ENCODE measurements around the gene C11orf68. TPM values are rescaled to one million over a fixed set of nuclear protein-coding genes. Genes with fewer than 3 reads are reported as not detected.

Gene C11orf68
- total RNA-seq, 2 experiments from 2014 or later: 22.2 to 23.6 TPM

- Mint-ChIP-seq H3K27me3 (peaks cover 2% of the 10 kb centered on the region), H3K4me1 (ENCODE audit: low read depth) (peaks cover 9% of the 10 kb centered on the region), H3K36me3 (no peaks in the 10 kb centered on the region), H3K4me3 (no peak overlapping the region), H3K27ac (no peak overlapping the region), H3K9me3 (no peaks in the 10 kb centered on the region)
- POLR2A ChIA-PET: interaction anchor here (0.7 kb wide), 1 partner anchor 17 kb away, joined by 5 read pairs; no protein-coding TSS in a partner anchor
- CTCF ChIA-PET: interaction anchor here (0.7 kb wide), 1 partner anchor 8 kb away, joined by 4 read pairs; no protein-coding TSS in a partner anchor
- no peak for DNase-seq
- intact Hi-C loops (cut with micrococcal nuclease): no loop called here
Measured at GRCh38 chr11:65942531-65942930, 23.7 kb upstream of the C11orf68 start.

GRCh38 chr11:65941720-65942310, 23.0 kb upstream of the C11orf68 start:
- CTCF ChIA-PET: interaction anchor here (0.8 kb wide), 1 partner anchor 124 kb away, joined by 7 read pairs; no protein-coding TSS in a partner anchor
- Mint-ChIP-seq H3K36me3 (no peaks in the 10 kb centered on the region), H3K27me3 (peaks cover 2% of the 10 kb centered on the region), H3K27ac (peak overlapping the region; percentile 74), H3K4me3 (no peak overlapping the region), H3K4me1 (ENCODE audit: low read depth) (peaks cover 9% of the 10 kb centered on the region), H3K9me3 (no peaks in the 10 kb centered on the region)
- intact Hi-C loops (cut with micrococcal nuclease): no loop called here
- no peak for DNase-seq
- POLR2A ChIA-PET: interaction anchor here (0.7 kb wide), 1 partner anchor 17 kb away, joined by 5 read pairs; no protein-coding TSS in a partner anchor

- no peak overlapping the region for H3K27ac Mint-ChIP-seq
- H3K9me3 Mint-ChIP-seq: no peaks in the 10 kb centered on the region
- intact Hi-C loops (cut with micrococcal nuclease): no loop called here
- CTCF ChIA-PET: interaction anchor here (1.7 kb wide), 2 partner anchors 51 to 158 kb away, joined by 3 to 4 read pairs; no protein-coding TSS in a partner anchor
- H3K36me3 Mint-ChIP-seq: no peaks in the 10 kb centered on the region
- peaks cover 9% of the 10 kb centered on the region for H3K4me1 Mint-ChIP-seq (ENCODE audit: low read depth)
- POLR2A ChIA-PET: interaction anchor here (0.8 to 1.0 kb wide), 2 partner anchors 13 to 19 kb away, joined by 3 to 4 read pairs; partner anchors contain the start of genes C11orf68 and DRAP1
- no peak overlapping the region for H3K4me3 Mint-ChIP-seq
- DNase-seq: no peak
- peaks cover 2% of the 10 kb centered on the region for H3K27me3 Mint-ChIP-seq
Measured at GRCh38 chr11:65937766-65938165, 18.9 kb upstream of the C11orf68 start.

- ChIA-PET POLR2A (no interaction called here), CTCF (interaction anchor here (1.1 kb wide), 1 partner anchor 9 kb away, joined by 4 read pairs; no protein-coding TSS in a partner anchor)
- Mint-ChIP-seq H3K36me3 (no peaks in the 10 kb centered on the region), H3K27me3 (peaks cover 2% of the 10 kb centered on the region), H3K27ac (no peak overlapping the region), H3K4me1 (ENCODE audit: low read depth) (peaks cover 6% of the 10 kb centered on the region), H3K4me3 (no peak overlapping the region), H3K9me3 (no peaks in the 10 kb centered on the region)
- no peak for DNase-seq
- intact Hi-C loops (cut with micrococcal nuclease): no loop called here
Measured at GRCh38 chr11:65934014-65934413, 15.2 kb upstream of the C11orf68 start.

- Mint-ChIP-seq H3K27me3 (no peaks in the 10 kb centered on the region), H3K9me3 (no peaks in the 10 kb centered on the region), H3K36me3 (no peaks in the 10 kb centered on the region), H3K27ac (no peak overlapping the region), H3K4me1 (ENCODE audit: low read depth) (peaks cover 19% of the 10 kb centered on the region), H3K4me3 (no peak overlapping the region)
- CTCF ChIA-PET: interaction anchor here (1.0 to 2.7 kb wide), 3 partner anchors 8 to 90 kb away, joined by 3 to 14 read pairs (median 4); no protein-coding TSS in a partner anchor
- POLR2A ChIA-PET: no interaction called here
- intact Hi-C loops (cut with micrococcal nuclease): no loop called here
- no peak for DNase-seq
Measured at GRCh38 chr11:65932558-65932919, 13.7 kb upstream of the C11orf68 start.

GRCh38 chr11:65931773-65932557, 13.1 kb upstream of the C11orf68 start:
- CTCF ChIA-PET: interaction anchor here (1.0 to 2.7 kb wide), 4 partner anchors 9 to 90 kb away, joined by 3 to 14 read pairs (median 4); no protein-coding TSS in a partner anchor
- no peaks in the 10 kb centered on the region for H3K9me3 Mint-ChIP-seq
- no peaks in the 10 kb centered on the region for H3K27me3 Mint-ChIP-seq
- intact Hi-C loops (cut with micrococcal nuclease): no loop called here
- peaks cover 24% of the 10 kb centered on the region for H3K4me1 Mint-ChIP-seq (ENCODE audit: low read depth)
- H3K4me3 Mint-ChIP-seq: no peak overlapping the region
- H3K36me3 Mint-ChIP-seq: peaks cover 2% of the 10 kb centered on the region
- POLR2A ChIA-PET: no interaction called here
- no peak overlapping the region for H3K27ac Mint-ChIP-seq
- no peak for DNase-seq

GRCh38 chr11:65928667-65929066, 9.8 kb upstream of the C11orf68 start:
- intact Hi-C loops (cut with micrococcal nuclease): loop anchor here (1.0 to 2.0 kb wide), 4 partner anchors 9 to 40 kb away; partner anchors contain the start of genes C11orf68, DRAP1 and FIBP
- H3K27me3 Mint-ChIP-seq: no peaks in the 10 kb centered on the region
- H3K9me3 Mint-ChIP-seq: no peaks in the 10 kb centered on the region
- H3K4me3 Mint-ChIP-seq: peak overlapping the region; percentile 67
- H3K27ac Mint-ChIP-seq: peak overlapping the region; percentile 96
- peaks cover 2% of the 10 kb centered on the region for H3K36me3 Mint-ChIP-seq
- H3K4me1 Mint-ChIP-seq (ENCODE audit: low read depth): peaks cover 26% of the 10 kb centered on the region
- ChIA-PET CTCF (interaction anchor here (1.1 to 1.8 kb wide), 2 partner anchors 44 to 148 kb away, joined by 3 to 12 read pairs; no protein-coding TSS in a partner anchor), POLR2A (interaction anchor here (0.7 to 1.5 kb wide), 3 partner anchors 27 to 423 kb away, joined by 3 to 4 read pairs (median 3); no protein-coding TSS in a partner anchor)
- DNase-seq: no peak

- Mint-ChIP-seq H3K27ac (peak overlapping the region; percentile 96), H3K4me3 (peak overlapping the region; percentile 67), H3K27me3 (no peaks in the 10 kb centered on the region), H3K9me3 (no peaks in the 10 kb centered on the region), H3K4me1 (ENCODE audit: low read depth) (peaks cover 26% of the 10 kb centered on the region), H3K36me3 (peaks cover 2% of the 10 kb centered on the region)
- DNase-seq: peak; percentile 89
- ChIA-PET CTCF (interaction anchor here (1.1 to 1.8 kb wide), 2 partner anchors 43 to 148 kb away, joined by 3 to 12 read pairs; no protein-coding TSS in a partner anchor), POLR2A (interaction anchor here (0.7 to 1.5 kb wide), 3 partner anchors 28 to 423 kb away, joined by 3 to 4 read pairs (median 3); no protein-coding TSS in a partner anchor)
- intact Hi-C loops (cut with micrococcal nuclease): loop anchor here (1.0 to 2.0 kb wide), 4 partner anchors 9 to 39 kb away; partner anchors contain the start of genes C11orf68, DRAP1 and FIBP
Measured at GRCh38 chr11:65927904-65928397, 9.1 kb upstream of the C11orf68 start.

GRCh38 chr11:65925397-65925796, 6.5 kb upstream of the C11orf68 start:
- ChIA-PET POLR2A (interaction anchor here (1.5 kb wide), 1 partner anchor 12 kb away, joined by 4 read pairs; no protein-coding TSS in a partner anchor), CTCF (interaction anchor here (1.1 kb wide), 1 partner anchor 37 kb away, joined by 3 read pairs; no protein-coding TSS in a partner anchor)
- Mint-ChIP-seq H3K27ac (peak overlapping the region; percentile 47), H3K4me3 (no peak overlapping the region), H3K4me1 (ENCODE audit: low read depth) (peaks cover 33% of the 10 kb centered on the region), H3K36me3 (peaks cover 11% of the 10 kb centered on the region), H3K9me3 (no peaks in the 10 kb centered on the region), H3K27me3 (no peaks in the 10 kb centered on the region)
- intact Hi-C loops (cut with micrococcal nuclease): no loop called here
- DNase-seq: no peak

- H3K27me3 Mint-ChIP-seq: no peaks in the 10 kb centered on the region
- ChIA-PET CTCF (interaction anchor here (1.0 to 1.7 kb wide), 4 partner anchors 34 to 142 kb away, joined by 3 to 5 read pairs (median 4); partner anchors contain the start of genes AP5B1 and FIBP), POLR2A (interaction anchor here (1.2 to 1.5 kb wide), 2 partner anchors 33 to 39 kb away, joined by 3 to 4 read pairs; partner anchors contain the start of gene SART1)
- H3K4me1 Mint-ChIP-seq (ENCODE audit: low read depth): peaks cover 23% of the 10 kb centered on the region
- no peak overlapping the region for H3K4me3 Mint-ChIP-seq
- H3K36me3 Mint-ChIP-seq: peaks cover 12% of the 10 kb centered on the region
- peak overlapping the region; percentile 57 for H3K27ac Mint-ChIP-seq
- DNase-seq: no peak
- no peaks in the 10 kb centered on the region for H3K9me3 Mint-ChIP-seq
- intact Hi-C loops (cut with micrococcal nuclease): no loop called here
Measured at GRCh38 chr11:65922565-65922964, 3.7 kb upstream of the C11orf68 start.

GRCh38 chr11:65921876-65922275, 3.0 kb upstream of the C11orf68 start:
- DNase-seq: no peak
- H3K27me3 Mint-ChIP-seq: no peaks in the 10 kb centered on the region
- intact Hi-C loops (cut with micrococcal nuclease): no loop called here
- peaks cover 15% of the 10 kb centered on the region for H3K36me3 Mint-ChIP-seq
- ChIA-PET CTCF (interaction anchor here (1.0 kb wide), 1 partner anchor 67 kb away, joined by 3 read pairs; no protein-coding TSS in a partner anchor), POLR2A (interaction anchor here (1.5 kb wide), 1 partner anchor 32 kb away, joined by 4 read pairs; no protein-coding TSS in a partner anchor)
- no peak overlapping the region for H3K27ac Mint-ChIP-seq
- peaks cover 22% of the 10 kb centered on the region for H3K4me1 Mint-ChIP-seq (ENCODE audit: low read depth)
- no peak overlapping the region for H3K4me3 Mint-ChIP-seq
- no peaks in the 10 kb centered on the region for H3K9me3 Mint-ChIP-seq
